ENCODE measurements around the gene UBE2B. TPM values are rescaled to one million over a fixed set of nuclear protein-coding genes. Genes with fewer than 3 reads are reported as not detected.

Gene UBE2B
- total and polyA plus RNA-seq, 2 experiments from 2014 or later: 19.3 to 184 TPM

DNA sequence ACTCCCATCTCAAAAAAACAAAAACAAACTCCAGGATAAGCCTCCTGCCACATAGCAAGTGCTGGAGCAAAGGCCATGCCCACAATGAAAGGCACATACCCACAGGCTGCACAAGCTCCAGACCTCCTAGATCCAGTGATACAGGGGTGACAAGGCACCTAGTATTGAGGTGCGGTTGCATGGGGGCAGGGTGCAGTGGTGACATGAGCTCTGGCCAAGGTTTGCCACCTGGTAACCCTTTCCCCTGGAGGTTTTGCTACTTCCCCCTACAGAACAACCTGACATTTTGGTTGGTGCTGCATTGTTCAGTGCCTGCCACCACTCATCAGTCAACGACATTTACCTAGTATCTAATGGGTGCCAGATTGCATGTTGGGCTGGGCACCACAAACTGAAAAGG is 25.8 kb downstream of the UBE2B start (continued):
- TF ChIP-seq, protein P1, sequence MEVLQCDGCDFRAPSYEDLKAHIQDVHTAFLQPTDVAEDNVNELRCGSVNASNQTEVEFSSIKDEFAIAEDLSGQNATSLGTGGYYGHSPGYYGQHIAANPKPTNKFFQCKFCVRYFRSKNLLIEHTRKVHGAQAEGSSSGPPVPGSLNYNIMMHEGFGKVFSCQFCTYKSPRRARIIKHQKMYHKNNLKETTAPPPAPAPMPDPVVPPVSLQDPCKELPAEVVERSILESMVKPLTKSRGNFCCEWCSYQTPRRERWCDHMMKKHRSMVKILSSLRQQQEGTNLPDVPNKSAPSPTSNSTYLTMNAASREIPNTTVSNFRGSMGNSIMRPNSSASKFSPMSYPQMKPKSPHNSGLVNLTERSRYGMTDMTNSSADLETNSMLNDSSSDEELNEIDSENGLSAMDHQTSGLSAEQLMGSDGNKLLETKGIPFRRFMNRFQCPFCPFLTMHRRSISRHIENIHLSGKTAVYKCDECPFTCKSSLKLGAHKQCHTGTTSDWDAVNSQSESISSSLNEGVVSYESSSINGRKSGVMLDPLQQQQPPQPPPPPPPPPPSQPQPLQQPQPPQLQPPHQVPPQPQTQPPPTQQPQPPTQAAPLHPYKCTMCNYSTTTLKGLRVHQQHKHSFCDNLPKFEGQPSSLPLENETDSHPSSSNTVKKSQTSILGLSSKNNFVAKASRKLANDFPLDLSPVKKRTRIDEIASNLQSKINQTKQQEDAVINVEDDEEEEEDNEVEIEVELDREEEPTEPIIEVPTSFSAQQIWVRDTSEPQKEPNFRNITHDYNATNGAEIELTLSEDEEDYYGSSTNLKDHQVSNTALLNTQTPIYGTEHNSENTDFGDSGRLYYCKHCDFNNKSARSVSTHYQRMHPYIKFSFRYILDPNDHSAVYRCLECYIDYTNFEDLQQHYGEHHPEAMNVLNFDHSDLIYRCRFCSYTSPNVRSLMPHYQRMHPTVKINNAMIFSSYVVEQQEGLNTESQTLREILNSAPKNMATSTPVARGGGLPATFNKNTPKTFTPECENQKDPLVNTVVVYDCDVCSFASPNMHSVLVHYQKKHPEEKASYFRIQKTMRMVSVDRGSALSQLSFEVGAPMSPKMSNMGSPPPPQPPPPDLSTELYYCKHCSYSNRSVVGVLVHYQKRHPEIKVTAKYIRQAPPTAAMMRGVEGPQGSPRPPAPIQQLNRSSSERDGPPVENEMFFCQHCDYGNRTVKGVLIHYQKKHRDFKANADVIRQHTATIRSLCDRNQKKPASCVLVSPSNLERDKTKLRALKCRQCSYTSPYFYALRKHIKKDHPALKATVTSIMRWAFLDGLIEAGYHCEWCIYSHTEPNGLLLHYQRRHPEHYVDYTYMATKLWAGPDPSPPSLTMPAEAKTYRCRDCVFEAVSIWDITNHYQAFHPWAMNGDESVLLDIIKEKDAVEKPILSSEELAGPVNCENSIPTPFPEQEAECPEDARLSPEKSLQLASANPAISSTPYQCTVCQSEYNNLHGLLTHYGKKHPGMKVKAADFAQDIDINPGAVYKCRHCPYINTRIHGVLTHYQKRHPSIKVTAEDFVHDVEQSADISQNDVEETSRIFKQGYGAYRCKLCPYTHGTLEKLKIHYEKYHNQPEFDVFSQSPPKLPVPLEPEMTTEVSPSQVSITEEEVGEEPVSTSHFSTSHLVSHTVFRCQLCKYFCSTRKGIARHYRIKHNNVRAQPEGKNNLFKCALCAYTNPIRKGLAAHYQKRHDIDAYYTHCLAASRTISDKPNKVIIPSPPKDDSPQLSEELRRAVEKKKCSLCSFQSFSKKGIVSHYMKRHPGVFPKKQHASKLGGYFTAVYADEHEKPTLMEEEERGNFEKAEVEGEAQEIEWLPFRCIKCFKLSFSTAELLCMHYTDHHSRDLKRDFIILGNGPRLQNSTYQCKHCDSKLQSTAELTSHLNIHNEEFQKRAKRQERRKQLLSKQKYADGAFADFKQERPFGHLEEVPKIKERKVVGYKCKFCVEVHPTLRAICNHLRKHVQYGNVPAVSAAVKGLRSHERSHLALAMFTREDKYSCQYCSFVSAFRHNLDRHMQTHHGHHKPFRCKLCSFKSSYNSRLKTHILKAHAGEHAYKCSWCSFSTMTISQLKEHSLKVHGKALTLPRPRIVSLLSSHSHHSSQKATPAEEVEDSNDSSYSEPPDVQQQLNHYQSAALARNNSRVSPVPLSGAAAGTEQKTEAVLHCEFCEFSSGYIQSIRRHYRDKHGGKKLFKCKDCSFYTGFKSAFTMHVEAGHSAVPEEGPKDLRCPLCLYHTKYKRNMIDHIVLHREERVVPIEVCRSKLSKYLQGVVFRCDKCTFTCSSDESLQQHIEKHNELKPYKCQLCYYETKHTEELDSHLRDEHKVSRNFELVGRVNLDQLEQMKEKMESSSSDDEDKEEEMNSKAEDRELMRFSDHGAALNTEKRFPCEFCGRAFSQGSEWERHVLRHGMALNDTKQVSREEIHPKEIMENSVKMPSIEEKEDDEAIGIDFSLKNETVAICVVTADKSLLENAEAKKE (CRISPR knock-in tag; IDR thresholded peaks at IDR 0.05): no peak
- TF ChIP-seq, protein P2, sequence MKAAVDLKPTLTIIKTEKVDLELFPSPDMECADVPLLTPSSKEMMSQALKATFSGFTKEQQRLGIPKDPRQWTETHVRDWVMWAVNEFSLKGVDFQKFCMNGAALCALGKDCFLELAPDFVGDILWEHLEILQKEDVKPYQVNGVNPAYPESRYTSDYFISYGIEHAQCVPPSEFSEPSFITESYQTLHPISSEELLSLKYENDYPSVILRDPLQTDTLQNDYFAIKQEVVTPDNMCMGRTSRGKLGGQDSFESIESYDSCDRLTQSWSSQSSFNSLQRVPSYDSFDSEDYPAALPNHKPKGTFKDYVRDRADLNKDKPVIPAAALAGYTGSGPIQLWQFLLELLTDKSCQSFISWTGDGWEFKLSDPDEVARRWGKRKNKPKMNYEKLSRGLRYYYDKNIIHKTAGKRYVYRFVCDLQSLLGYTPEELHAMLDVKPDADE (IDR thresholded peaks at IDR 0.05): no peak
- no peak for TF ChIP-seq NANOG (IDR thresholded peaks at IDR 0.05; ENCODE audit: borderline replicate concordance)

DNA sequence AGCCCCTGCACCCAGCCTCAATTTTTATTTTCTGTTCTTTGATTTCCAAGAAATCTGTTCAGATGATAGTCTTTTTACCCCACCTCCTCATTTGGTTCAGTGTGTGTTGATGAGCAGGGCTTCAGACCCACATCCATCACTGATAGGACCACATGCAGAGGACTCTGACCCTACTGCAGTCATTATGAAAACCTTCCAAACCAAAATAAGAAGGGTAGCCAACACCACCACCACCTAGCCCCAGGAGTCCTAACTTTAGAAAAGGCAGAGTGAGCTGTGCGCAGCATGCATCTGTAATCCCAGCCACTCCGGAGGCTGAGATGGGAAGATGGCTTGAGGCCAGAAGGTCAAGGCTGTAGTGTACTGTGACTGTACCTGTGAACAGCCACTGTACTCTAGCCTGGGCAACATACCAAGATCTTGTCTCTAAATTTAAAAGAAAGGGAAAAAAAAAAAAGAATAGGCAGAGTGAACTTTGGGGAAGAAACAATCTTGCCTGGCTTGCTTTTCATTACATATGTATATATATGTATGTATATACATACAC is 27.3 kb downstream of the UBE2B start:
- Histone ChIP-seq H3K79me2 (replicated peaks; ENCODE audit: insufficient read depth) (no peaks in the 10 kb centered on the region), H3K27ac (ENCODE audit: low read depth) (no peak overlapping the region), H4K20me1 (replicated peaks; ENCODE audit: insufficient read depth) (peaks cover 5% of the 10 kb centered on the region), H3F3A (replicated peaks; ENCODE audit: low read depth) (0 out of 2 replicates have a peak, but pooled peaks cover 7% of the 10 kb centered on the region), H2AFZ (no peak overlapping the region), H3K4me2 (no peak overlapping the region), H3K9me2 (ENCODE audit: insufficient read depth) (no peaks in the 10 kb centered on the region), H3K36me3 (ENCODE audit: insufficient read depth) (peaks cover 4% of the 10 kb centered on the region; the same call in 1 of the 2 replicates), H3K4me3 (no peak overlapping the region), H3K4me1 (ENCODE audit: insufficient read depth) (no peaks in the 10 kb centered on the region), H3K27me3 (ENCODE audit: insufficient read depth) (no peaks in the 10 kb centered on the region)
- Mint-ChIP-seq H3K36me3 (ENCODE audit: low read depth) (peaks cover 21% of the 10 kb centered on the region; the same call in 2 of the 3 replicates), H3K4me3 (no peak overlapping the region), H3K27ac (no peak overlapping the region), H3K4me1 (peaks cover under 1% of the 10 kb centered on the region; the same call in 1 of the 3 replicates), H3K9me3 (no peaks in the 10 kb centered on the region), H3K27me3 (ENCODE audit: insufficient read depth, low read depth, poor library complexity) (peaks cover 2% of the 10 kb centered on the region)
- DNase-seq (ENCODE audit: low spot score) (no peak), ATAC-seq (no peak)
- TF ChIP-seq ZNF331 (CRISPR knock-in tag; IDR thresholded peaks at IDR 0.05; ENCODE audit: low read depth) (no peak), ZNF114 (CRISPR knock-in tag; IDR thresholded peaks at IDR 0.05) (no peak), JUNB (IDR thresholded peaks at IDR 0.05; ENCODE audit: unreplicated experiment) (no peak)
- TF ChIP-seq, protein P2 (IDR thresholded peaks at IDR 0.05): no peak
